Astrocyte (in vitro differentiated cells and primary cell): Measurements from ENCODE around the gene NOSTRIN.

Source experiments
- EZH2 ChIP-seq: IDR thresholded peaks from 2 replicates; pipeline ENCODE4 v1.6.1; 2012; ENCODE audit warnings: mild to moderate bottlenecking, low read length, inconsistent platforms; ENCODE audit not compliant: insufficient read depth
- TF ChIP-seq, protein P1 (sequence below): IDR thresholded peaks from 2 replicates; pipeline ENCODE4 v1.5.1; 2011; ENCODE audit warnings: low read depth, mild to moderate bottlenecking, inconsistent platforms, low read length, moderate library complexity; ENCODE audit not compliant: insufficient read depth

DNA sequence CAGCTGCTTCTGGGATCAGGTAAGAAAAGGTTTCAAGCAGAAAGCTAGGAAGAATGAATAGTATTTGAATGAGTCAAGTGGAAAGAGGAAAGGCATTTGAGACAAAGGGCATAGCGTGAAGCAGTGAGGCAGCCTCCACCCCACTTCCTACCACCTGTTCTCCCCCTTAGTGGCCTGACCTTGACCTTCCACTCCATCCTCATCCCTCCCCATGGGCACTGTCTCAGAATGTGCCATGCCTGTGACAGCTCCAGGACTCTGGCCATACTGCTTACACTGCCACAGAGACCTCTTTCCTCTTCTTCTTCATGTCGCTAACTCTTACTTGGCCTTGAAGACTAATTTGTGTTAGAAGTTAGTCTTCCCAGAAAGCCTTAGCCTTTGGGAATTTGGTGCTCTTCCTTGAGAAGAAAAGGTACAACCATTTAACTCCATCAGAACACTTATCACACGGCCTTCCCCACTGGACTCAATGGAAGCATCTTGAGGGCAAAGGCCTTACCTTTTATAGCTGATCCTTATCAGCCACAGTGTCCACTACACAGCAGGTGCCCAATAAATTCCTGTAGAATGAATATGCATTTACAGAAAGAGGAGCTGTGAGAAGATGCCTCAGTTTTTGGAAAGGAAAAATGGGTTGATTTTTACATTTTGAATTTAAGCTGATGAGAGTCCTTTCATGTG is 15.2 kb upstream of the NOSTRIN start:
- TF ChIP-seq, protein P1, sequence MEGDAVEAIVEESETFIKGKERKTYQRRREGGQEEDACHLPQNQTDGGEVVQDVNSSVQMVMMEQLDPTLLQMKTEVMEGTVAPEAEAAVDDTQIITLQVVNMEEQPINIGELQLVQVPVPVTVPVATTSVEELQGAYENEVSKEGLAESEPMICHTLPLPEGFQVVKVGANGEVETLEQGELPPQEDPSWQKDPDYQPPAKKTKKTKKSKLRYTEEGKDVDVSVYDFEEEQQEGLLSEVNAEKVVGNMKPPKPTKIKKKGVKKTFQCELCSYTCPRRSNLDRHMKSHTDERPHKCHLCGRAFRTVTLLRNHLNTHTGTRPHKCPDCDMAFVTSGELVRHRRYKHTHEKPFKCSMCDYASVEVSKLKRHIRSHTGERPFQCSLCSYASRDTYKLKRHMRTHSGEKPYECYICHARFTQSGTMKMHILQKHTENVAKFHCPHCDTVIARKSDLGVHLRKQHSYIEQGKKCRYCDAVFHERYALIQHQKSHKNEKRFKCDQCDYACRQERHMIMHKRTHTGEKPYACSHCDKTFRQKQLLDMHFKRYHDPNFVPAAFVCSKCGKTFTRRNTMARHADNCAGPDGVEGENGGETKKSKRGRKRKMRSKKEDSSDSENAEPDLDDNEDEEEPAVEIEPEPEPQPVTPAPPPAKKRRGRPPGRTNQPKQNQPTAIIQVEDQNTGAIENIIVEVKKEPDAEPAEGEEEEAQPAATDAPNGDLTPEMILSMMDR: no peak
- no peak for TF ChIP-seq EZH2
